Activated gamma-delta T cell treated with anti-CD3 and anti-CD28 coated beads, Interleukin-2, amount 50 U/mL, for 16 hours (primary cell): ENCODE measurements around the gene DDX24.
A peak's percentile ranks its signal among the peaks of the same experiment; 100 is the strongest.

Source experiments
- DNase-seq: peaks from one replicate; pipeline ENCODE4 v3.0.0-alpha.2; 2020; ENCODE audit warnings: low read depth

DDX24 gene

DNA sequence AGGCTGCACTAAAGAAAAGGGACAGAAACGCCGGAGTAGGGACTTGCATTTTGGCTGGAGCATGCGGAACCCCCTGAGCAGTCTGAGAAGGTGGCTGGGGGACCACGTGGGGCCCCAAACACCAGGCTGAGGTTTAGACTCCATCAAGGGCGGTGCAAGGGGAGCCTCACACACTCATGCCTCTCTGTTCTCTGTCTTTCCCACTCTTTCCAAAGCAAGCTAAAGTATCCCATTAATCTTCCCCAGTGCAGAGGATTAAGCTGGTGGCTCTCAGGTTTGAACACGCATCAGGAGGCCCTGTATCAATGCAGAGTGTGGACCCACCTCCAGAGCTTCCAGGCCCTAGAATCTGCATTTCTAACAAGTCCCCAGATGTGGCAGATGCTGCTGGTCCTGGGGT, 70.4 kb downstream of the DDX24 start:
- DNase-seq, result no peak

DNA sequence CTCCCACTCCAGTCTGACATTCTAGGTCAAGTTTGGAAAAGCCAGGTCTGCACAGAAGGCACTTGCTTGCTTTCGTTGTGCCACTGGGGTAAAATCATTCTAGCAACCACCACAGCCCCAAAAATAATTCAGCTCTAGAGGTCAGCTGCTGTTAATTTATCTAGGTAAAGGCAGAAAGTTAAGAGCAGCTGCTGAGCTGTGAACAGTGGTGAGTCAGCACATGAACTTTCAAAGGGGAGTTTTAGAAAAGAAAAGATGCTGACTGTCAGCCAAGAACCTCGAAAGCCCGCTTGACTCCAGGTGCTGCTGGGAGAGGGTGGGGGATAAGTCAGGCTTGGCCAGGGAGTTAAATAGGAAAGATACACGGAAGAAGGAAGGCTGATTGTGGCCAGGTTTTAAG, 71.2 kb downstream of the DDX24 start:
- DNase-seq, result no peak

DNA sequence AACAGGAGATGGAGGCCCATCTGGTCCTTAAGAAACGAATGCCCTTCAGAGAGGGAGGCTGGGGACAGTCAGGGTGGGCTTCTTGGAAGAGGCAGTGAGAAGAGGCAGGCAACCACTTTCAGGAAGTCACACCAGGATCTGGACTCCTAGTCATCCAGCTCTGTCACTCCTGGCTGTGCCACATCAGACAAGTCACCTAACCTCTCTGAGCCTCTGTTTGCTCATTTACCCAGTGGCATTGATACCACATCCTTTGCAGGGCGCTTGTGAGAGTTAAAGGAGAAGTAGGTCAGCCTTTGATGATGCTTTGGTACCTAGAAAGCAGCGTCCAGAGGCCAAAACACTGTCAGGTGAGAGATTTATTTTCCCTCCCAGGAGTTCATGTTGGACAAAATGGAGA, 72.8 kb downstream of the DDX24 start:
- no peak for DNase-seq

DNA sequence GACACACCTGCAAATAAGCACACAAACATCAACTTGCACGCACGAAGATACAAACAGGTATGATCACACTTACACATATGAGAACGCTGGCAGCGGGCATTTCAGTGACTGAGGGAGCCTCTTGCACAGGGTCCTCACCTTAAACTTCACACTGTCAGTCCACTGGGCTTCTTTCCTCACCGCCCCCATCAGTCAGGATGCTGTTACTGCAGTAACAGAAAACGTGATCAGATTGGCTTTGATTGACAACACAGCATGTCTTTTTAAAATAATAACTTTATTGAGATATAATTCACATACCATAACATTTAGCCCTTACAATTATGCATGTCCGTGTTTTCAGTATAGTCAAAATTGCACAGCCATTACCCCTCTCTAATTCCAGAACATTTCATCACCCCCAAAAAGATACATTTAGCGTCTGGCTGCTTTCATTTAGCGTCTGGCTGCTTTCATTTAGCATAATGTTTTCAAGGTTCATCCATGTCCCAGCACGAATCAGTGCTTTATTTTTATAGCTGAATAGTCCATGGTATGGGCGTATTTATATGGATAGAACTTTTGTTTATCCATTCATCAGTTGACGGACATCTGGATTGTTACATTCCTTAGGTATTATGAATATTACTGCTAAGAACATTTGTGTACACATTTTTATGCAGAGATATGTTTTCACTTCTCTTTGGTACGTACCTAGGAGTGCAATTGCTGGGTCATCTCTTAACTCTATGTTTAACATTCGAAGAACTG, 75.5 kb downstream of the DDX24 start:
- no peak for DNase-seq

DNA sequence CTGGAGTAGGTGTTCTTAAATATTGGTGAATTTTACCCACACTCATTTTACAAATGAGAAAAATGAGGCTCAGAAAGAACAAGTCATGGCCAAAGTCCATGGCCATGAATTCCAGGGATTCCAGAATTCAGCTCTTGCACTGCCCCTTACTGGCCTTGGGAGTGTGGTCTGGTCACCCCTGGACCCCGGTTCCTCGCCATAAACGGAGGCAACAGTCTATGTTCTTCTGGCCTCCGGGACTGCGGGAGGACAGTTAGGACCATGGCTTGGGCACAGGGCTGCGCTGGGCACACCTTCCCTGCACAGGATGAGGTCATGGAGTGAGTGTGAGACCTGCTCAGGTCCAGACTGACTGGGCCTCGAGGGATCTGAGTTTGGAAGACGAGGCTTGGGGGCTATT, 77.0 kb downstream of the DDX24 start:
- DNase-seq, result no peak

DNA sequence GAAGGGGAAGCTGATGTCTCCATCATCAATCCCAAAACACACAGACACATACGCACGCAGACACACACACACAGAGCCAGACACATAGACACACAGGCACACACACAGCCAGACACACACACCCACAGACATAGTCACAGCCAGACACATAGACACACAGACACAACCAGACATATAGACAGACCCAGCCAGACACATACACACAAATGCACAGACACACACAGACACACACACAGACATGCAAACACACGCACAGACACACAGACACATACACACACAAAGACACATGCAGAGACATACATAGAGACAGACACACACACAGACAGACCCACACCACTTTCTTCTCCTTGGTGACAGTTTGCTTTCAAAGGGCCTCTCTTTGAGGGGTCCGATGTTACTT, 77.6 kb downstream of the DDX24 start:
- no peak for DNase-seq

DNA sequence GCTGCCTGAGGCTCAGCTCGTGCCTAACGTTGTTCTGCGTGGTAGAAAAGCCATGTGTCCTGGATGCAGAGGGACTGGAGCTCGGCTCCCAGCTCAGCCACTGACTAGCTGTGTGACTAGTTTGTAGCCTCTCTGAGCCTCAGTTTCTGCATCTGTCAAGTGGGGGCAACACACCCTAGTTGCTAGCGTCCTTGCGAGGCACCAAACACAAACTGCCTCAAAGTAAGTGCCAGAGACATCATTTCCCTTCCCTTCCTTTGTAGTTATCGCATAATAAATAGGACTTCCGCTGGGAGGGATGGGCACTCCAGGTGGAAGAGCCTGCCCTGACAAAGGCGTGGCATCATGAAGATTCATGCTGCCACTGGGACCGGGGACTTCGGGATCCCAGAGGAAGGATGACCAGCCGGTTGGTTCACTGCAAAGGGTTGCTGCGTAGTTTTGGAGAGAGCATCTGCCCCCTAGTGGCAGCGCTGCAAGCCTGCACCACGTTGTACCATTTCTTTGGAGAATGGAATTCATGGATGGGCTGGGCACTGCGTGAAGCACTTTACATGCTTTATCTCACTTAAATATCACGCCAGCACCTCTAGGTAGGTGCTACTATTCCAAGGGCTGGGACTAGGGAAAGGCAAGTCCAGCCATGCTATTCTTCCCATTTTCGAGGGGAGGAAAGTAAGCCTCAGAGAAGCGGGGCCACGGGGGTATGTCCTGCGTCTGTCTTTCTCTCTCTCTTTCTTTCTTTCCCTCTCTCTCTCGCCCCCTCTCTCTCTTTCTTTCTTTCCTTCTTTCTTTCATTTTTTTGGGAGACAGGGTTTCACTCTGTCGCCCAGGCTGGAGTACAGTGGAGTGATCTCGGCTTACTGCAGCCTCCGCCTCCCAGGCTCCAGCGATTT, 79.3 kb downstream of the DDX24 start:
- peak; percentile 48 for DNase-seq

DNA sequence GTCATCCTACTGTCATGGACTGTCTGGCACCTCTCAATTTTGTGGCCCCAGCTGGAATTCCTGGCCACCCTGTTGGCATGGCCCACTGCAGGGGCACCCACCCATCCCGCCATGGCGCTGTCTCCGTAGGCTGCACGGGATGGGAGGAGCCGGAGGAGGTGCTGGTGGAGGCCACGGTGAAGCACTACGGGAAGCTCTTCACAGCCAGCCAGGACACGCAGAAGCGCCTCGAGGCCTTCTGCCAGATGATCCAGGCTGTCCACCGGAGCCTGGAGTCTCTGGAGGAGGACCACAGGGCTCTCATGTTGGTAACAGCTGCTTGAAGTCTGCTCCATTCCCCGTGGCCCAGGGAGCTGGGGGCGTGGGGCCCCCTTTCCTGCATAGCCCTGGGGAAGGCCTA, 80.0 kb downstream of the DDX24 start:
- DNase-seq, result no peak

DNA sequence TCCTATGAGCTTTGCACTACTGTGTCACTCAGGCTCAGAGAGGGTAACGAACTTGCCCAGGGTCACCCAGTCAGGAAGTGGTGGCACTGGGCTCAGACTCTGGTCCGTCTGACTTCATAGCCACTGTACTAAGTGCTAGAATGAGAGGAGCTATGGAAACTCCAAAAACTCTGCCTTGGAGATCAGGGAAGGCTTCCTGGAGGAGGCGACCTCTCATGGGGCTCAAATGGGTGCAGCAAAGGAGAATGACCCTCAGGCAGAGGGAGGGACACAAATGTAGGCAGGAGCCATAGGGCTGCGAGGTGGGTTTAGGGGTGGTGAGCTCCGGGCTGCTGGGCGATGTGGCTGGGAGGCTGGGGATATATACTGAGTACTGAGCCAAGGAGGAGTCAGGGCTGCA, 80.7 kb downstream of the DDX24 start:
- no peak for DNase-seq

DNA sequence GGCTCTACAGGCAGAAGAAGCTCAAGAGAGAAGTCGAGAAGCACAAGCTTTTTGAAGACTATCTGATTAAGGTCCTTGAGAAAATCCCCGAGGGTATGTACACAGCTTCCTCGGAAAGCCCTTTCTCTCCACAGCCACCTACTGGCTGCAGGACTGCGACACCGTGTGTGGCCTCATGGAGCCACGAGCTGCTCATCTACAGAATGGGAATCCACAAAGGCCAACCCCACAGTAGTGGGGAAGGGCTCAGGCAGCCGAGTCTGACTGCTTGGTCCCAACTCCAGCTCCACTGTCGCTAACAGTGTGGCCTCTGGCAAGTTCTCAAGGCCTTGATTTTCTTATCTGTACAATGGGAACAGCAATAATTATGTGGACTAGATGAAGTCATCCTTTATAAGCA, 81.4 kb downstream of the DDX24 start:
- DNase-seq, result no peak

DNA sequence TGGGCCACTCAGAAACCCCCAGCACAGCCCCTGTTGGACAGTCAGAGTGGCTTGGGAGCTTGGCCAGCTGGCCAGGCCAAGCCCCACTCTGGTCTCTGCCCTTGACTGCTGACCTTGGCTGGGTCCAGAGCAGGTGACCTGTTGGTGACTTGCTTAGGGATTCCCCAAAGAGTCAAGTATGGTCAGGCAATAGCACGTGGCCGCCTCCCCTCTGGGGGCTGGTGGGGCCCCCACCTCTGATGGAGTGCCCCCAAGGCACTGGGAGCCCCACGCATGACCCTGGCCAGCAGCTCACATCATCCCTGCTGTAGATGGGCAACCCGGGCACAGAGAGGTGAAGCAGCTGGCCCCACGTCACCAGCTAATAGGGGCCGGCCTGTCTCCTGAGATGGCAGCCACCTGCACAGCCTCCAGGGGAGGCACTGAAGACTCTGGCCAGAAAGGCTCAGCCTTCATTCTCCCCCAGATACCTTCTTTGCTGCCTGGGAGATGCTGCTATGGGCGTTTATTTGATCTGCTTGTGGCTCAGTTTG, 82.1 kb downstream of the DDX24 start:
- DNase-seq, result no peak
